D721Med (cell line): Measurements from ENCODE around the gene ZEB2.

Experiments
- DNase-seq: peaks from one replicate; pipeline ENCODE4 v3.0.0; 2011; ENCODE audit warnings: low spot score; ENCODE audit not compliant: insufficient read length
- FAIRE-seq: peaks from 2 replicates; lab custom pipeline; 2011; peaks lifted over from hg19 to GRCh38; lab: Jason Lieb, UNC
- CTCF ChIP-seq: IDR thresholded peaks from 2 replicates; pipeline ENCODE4 v1.5.1; 2012; ENCODE audit warnings: mild to moderate bottlenecking, control low read depth; ENCODE audit not compliant: insufficient read depth; ENCODE audit errors: missing control alignments

Gene ZEB2

GRCh38 chr2:144376460-144376859 is 143.5 kb downstream of the ZEB2 start:
- DNase-seq (no peak), FAIRE-seq (no peak)
- no peak for TF ChIP-seq CTCF

- DNase-seq (no peak), FAIRE-seq (no peak)
- TF ChIP-seq CTCF = no peak
Observed at GRCh38 chr2:144374163-144374661, 145.7 kb downstream of the ZEB2 start.

GRCh38 chr2:144372410-144373080 is 147.4 kb downstream of the ZEB2 start:
- FAIRE-seq (no peak), DNase-seq (no peak)
- TF ChIP-seq CTCF = no peak

- DNase-seq (no peak), FAIRE-seq (no peak)
- TF ChIP-seq CTCF = no peak
Observed at GRCh38 chr2:144370937-144371584, 148.9 kb downstream of the ZEB2 start.

- DNase-seq = no peak
- FAIRE-seq = no peak
- TF ChIP-seq CTCF = no peak
Observed at GRCh38 chr2:144369416-144369815, 150.5 kb downstream of the ZEB2 start.

- DNase-seq (no peak), FAIRE-seq (no peak)
- TF ChIP-seq CTCF = no peak
Observed at GRCh38 chr2:144366825-144367429, 153.0 kb downstream of the ZEB2 start.
